GM19099 (cell line): ENCODE data around the gene RAX.

Experiments used
- POLR2A ChIP-seq: IDR thresholded peaks from 3 replicates; pipeline ENCODE4 v1.6.1; 2011; ENCODE audit warnings: low read depth; ENCODE audit not compliant: insufficient read length; ENCODE audit errors: extremely low read depth

Gene RAX

DNA sequence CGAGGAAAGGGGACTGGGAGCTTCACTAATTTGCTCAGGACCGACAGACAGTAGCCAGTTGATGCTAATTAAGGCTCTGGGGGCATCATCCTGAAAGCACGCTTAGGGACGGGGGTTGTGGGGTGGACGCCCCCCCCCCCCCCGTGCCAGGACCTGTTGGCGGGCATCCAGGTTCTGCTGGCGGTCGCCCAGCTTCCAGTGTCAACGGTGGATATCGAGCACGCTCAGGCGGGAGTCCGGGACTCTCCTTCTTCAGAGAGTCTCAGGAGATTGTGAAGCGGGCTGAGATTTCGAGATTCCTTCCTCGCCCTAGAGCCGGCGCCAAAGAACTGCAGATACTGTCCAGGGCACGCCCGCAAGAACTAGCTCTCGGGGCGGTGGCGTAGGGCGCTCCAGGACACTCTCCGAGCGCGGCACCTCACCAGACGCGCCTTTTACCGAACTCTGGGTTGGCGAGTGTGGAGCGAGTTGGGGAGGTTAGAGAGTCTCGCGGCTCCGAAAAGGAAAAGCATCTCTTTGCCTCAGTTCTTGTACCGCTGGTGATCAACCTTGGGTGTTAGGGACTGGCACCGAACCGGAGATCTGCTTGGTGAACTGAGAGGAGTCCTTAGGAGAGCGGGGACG is 5.6 kb downstream of the RAX start:
- no peak for TF ChIP-seq POLR2A

DNA sequence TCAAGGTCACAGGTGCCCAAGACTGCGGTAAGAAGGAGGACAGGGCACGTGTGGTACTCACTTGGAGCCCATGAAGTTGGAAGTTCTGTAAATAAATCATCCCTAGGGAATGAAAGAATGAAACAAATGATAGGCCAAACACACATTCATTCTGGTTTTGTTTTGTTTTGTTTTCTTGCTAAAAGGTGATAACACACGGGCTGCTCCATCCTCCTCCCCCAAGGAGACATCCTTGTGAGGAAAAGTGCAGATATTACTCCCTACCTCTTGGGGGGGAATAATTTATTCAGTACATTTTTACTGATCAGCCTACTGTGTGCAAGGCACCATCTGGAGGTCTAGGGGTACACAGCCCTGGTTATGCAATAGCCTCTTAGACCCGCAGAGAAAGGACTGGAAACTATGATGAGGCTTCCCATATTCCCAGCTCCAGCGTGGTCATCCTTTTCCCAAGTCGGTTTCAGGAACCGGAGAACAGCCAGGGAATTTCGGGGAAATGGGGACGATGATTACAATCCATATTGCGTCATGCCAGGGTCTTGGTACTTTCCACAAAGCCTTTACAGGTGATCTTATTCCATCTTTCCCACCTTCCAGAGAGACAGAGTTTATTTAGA is 6.3 kb downstream of the RAX start:
- TF ChIP-seq POLR2A = no peak

GRCh38 chr18:59266459-59266858 is 6.8 kb downstream of the RAX start:
- no peak for TF ChIP-seq POLR2A

DNA sequence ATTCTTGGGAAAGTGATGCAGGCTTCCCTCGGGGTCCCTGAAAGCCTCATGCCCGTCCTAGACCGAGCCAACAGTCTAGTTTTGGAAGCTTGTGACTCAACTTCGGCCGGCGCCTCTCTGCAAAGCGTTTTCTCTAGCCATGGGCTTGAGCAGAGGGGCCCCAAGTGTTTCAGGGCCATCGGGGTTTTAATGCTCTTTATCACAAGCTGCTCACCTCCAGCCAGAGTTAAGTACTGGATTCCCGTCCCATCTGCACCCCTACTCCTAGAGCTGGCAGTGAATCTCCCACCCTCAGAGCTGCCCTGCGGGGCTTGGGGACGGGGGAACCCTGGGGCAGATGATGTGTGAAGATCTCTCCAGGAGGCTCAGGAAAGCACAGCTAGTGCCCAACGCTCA is 7.3 kb downstream of the RAX start:
- TF ChIP-seq POLR2A = no peak

DNA sequence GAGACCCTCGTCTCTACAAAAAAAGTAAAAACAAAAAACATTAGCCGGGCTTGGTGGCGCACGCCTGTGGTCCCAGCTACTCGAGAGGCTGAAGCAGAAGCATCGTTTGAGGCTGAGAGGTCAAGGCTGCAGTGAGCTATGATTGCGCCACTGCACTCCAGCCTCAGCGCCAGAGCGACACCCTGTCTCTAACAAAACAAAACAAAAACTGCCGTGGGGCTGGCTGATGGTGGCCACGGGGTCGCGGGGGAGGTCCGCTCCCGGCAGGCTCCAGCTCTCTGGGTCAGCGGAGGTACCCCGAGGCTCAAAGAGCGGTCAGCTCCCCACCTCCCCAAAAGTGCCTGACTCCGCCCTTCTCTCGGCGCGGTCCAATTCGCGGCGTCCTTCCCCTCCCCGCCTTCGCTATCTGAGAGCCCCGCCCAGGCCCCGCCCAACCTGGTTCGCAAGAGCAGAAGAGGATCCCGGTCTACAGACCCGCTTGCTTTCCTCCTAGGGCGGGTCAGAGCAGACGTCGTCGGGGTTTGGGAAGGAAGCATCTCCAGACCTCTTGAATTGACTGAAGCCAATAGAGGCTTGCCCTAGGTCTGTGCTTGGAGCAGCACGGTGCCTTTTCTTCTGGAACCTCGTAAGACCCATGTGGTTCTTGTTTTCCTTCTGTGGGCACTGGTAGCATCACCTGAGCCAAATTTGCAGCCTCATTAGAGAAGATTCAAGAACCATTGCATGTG is 7.8 kb downstream of the RAX start:
- no peak for TF ChIP-seq POLR2A

DNA sequence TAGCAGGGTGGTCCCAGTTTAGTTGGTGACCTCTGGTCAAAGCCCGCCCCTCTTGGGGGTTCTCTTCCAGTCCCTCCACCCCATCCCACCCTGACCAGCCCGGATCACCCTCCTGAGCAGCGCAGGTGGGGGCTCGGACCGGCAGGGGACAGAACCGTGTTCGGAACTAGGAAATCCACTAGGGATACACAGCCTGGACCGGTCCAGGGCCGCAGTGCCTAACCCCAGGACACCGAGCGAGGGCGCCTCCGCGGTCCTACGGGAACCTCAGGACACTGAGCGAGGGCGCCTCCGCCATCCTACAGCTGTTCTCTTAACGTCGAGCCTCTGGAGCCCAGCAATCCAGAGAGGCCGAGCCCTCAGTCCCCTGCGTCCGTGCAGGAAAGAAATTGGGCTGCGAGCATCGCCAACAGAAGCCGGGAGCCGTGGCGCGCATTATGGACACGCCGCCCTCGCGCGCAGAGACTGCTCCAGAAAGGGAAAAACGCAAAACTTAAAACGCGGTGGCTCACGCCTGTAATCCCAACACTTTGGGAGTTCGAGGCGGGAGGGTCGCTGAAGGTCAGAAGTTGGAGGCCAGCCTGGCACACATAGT is 8.5 kb downstream of the RAX start:
- TF ChIP-seq POLR2A = no peak

DNA sequence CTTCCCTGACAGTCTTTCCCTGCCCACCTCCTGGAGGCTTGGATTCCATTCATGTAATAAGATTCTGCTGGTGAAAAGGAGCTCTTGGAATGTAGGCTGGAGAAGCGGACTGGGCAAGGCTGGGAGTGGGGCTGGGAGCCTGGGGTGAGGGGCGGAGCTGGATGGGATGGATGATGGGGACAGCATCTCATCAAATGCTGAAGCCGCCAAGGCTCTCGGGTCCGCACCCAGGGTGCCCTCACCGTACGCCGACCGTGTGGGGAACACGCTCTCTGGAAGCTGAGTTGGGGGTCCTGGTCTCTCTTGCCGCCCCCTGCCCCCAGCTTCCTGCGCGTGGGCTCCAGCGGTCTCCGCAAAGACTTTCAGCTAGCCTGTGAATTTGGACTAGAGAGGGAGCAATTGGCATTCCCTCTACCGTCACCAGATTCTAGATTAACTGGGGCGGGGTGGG is 9.1 kb downstream of the RAX start:
- no peak for TF ChIP-seq POLR2A

DNA sequence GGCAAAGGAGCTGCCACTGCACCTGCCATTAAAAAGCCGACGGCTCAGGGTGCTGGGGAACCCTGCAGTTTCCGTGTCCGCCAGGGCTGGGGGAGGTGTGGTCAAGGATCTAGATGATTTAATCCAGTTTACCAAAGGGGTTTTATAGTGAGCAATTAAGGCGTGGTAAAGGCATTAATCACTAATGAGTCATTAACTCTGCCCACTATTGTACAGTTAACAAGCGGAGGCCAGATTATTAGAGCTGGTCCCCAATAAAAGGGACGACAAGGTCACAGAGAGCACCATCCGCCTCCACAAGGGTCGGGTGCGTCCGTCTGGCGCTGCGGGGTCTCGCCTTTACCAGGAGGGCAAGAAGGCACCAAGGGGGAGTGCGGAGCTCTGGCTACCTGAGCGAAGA is 9.6 kb downstream of the RAX start:
- no peak for TF ChIP-seq POLR2A

- TF ChIP-seq POLR2A = no peak
Observed at GRCh38 chr18:59249199-59249774, 24.0 kb downstream of the RAX start.

DNA sequence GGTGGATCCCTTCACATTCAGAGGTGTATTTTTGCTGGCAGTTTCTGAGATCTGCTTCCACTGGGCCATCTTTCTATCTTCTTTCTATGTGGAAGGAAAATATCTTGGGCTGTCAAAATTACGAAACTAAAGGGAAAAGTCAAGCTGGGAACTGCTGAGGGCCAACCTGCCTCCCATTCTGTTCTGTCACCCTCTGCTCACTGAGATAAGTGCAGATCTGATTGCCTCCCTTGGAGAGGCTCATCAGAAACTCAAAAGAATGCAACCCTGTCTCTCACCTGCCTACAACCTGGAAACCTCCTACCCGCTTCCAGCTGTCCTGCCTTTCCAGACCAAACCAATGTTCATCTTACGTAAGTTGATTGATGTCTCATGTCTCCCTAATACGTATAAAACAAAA is 26.5 kb downstream of the RAX start:
- TF ChIP-seq POLR2A = no peak

GRCh38 chr18:59242906-59243305 is 30.3 kb downstream of the RAX start:
- TF ChIP-seq POLR2A = no peak

- TF ChIP-seq POLR2A = no peak
Observed at GRCh38 chr18:59239642-59240041, 33.6 kb downstream of the RAX start.

- TF ChIP-seq POLR2A = no peak
Observed at GRCh38 chr18:59238385-59238784, 34.9 kb downstream of the RAX start.

DNA sequence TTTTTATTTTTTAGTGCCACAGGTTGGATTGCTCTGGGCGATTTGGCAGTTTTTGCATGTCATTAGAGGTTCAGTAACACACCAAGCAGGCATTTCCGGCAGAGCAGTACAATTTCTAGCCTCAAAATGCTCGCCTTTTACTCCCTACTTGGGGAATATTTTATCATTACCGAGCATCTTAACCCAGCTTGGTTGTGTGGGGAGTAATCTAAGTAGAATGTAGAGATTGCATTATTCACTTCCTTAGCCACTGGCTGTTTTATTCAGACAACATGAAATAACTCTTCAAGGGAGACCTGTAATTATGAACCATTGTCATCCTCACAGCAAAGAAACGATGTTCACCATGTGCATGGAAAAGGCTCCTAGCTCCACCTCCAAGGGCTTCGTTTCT is 40.2 kb downstream of the RAX start:
- no peak for TF ChIP-seq POLR2A

DNA sequence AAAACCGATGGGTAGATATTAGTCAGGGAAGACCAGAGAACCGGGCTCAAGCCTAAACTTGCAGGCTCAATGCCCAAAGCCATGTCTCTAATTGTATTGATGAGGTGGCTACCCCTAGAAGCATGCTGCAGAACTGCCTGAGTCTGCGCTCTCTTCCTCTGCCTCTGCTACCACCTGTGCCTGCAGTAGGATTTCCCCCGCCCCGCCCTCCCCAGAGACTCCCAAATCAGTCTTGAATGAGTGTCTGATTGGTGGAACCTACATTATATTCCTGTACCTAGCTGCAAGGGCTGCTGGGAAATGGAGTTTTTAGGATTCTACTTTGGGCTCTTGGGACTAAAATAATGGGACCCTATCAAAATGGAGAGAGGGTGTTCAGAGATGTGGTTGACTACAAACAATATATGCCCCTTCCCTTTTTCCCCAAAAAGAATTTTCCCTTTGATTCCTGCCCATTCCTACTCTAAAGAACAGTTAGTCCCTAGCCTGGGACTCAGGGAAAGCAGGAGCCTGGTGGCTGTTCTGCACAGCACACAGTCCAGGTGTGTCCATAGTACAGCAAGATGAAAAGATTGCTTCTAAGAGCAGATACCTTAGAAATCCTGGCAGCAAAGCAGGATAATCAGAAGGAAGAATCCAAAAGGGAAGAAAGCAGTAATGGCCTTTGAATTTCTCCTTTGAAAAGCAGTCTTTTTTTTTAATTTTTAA is 40.8 kb downstream of the RAX start:
- no peak for TF ChIP-seq POLR2A
